ENCODE measurements around the gene DNAL1. TPM values are rescaled to one million over a fixed set of nuclear protein-coding genes. Genes with fewer than 3 reads are reported as not detected.

DNAL1 gene
- total and polyA plus RNA-seq, 2 of the 13 experiments (the other 11 are each of a cell fraction or from before 2014, with no cell fraction given): 1.4 to 13.3 TPM

DNA sequence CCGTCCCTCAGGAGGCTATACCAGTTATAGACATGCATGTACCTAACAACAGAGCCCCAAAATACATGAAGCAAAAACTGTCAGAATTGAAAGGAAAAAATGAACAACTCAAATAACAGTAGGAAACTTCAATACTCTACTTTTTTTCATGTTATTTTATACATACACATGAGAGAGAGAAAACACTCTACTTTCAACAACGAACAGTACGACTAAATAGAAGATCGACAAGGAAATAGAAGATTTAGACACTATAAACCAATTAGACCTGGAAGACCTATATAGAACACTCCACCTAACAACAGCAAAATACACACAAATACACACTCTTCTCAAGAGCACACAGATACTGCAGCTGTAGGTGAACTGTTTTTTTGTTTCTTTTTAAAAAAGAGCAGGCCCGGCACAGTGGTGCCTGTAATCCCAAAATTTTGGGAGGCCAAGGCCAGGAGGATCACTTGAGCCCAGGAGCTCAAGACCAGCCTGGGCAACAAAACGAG is 104.1 kb downstream of the DNAL1 start:
- peaks cover 88% of the 10 kb centered on the region for H4K20me1 ChIP-seq (ENCODE audit: insufficient read depth, low read length)
- H2AFZ ChIP-seq (ENCODE audit: low read length): no peak overlapping the region
- no peak for FAIRE-seq
- in situ Hi-C loops (cut with HindIII; ENCODE audit: extremely low pct_ligation_motif_present, low pct_unique_long_range_greater_than_20kb): loop anchor here (25.0 kb wide), 1 partner anchor 288 kb away; no protein-coding TSS in a partner anchor
- no peak overlapping the region for H3K27ac ChIP-seq (ENCODE audit: extremely low read length, insufficient read depth, low read length)
- peaks cover 0 to 9% of the 10 kb centered on the region in 2 experiments; a peak in 3 of 5 replicates for H3K36me3 ChIP-seq (replicated peaks in 1 of 2; ENCODE audit: control insufficient read depth in 1 of 2, insufficient read depth in 2 of 2, low read length in 2 of 2)
- CTCF ChIA-PET (ENCODE audit: low intra/inter-chr PET ratio, low total read pairs): no interaction called here
- intact Hi-C loops (cut with micrococcal nuclease; ENCODE audit: unreplicated experiment): no loop called here
- no peak overlapping the region for H3K4me2 ChIP-seq (ENCODE audit: low read depth, low read length)
- 94% methylated on average over 6 of the region's 6 CpGs for whole genome bisulfite sequencing (ENCODE audit: low lambda C conversion rate)
- no peak for DNase-seq (ENCODE audit: low spot score)
- no peak overlapping the region for H3K4me3 ChIP-seq (replicated peaks in 1 of 3; ENCODE audit: insufficient read depth in 1 of 3, low read depth in 2 of 3, low read length in 3 of 3)
- POLR2A ChIA-PET: interaction anchor here (0.9 to 1.5 kb wide), 2 partner anchors 10 to 37 kb away, joined by 3 to 4 read pairs; no protein-coding TSS in a partner anchor
- ATAC-seq: no peak
- H3K9ac ChIP-seq (ENCODE audit: insufficient read depth, low read depth, low read length): no peak overlapping the region
- no peaks in the 10 kb centered on the region for H3K9me3 ChIP-seq (ENCODE audit: low read length)
- peaks cover 99% of the 10 kb centered on the region for H3K4me1 ChIP-seq (ENCODE audit: insufficient read depth, low read length)
- no peaks in the 10 kb centered on the region for H3K27me3 ChIP-seq (ENCODE audit: control insufficient read depth in 1 of 2, insufficient read depth in 2 of 2, low read length in 2 of 2)
- H3K79me2 ChIP-seq (ENCODE audit: insufficient read depth, low read length): peaks cover 98% of the 10 kb centered on the region
- BruUV-seq (replicated peaks): no TSS peak
- TF ChIP-seq TBX3 (IDR thresholded peaks at IDR 0.05; ENCODE audit: borderline replicate concordance) (no peak), EHMT2 (IDR thresholded peaks at IDR 0.05; ENCODE audit: borderline replicate concordance, low read depth, low read length) (no peak), AGO2 (optimal IDR thresholded peaks at IDR 0.05; ENCODE audit: low read depth, low read length) (no peak), MAFG (CRISPR knock-in tag; IDR thresholded peaks at IDR 0.05) (no peak), NFKBIZ (CRISPR knock-in tag; IDR thresholded peaks at IDR 0.05) (no peak), KAT8 (CRISPR knock-in tag; IDR thresholded peaks at IDR 0.05) (no peak), DR1 (CRISPR knock-in tag; IDR thresholded peaks at IDR 0.05) (no peak), ZBED4 (CRISPR knock-in tag; IDR thresholded peaks at IDR 0.05; ENCODE audit: borderline replicate concordance) (no peak), ZFP90 (CRISPR knock-in tag; IDR thresholded peaks at IDR 0.05; ENCODE audit: borderline replicate concordance) (no peak), ZSCAN5A (CRISPR knock-in tag; IDR thresholded peaks at IDR 0.05; ENCODE audit: borderline replicate concordance) (no peak), ARID5B (CRISPR knock-in tag; IDR thresholded peaks at IDR 0.05) (no peak), RBFOX2 (IDR thresholded peaks at IDR 0.05; ENCODE audit: low read depth, low read length) (no peak), ZNF558 (CRISPR knock-in tag; IDR thresholded peaks at IDR 0.05; ENCODE audit: borderline replicate concordance) (no peak), ZNF460 (CRISPR knock-in tag; IDR thresholded peaks at IDR 0.05; ENCODE audit: borderline replicate concordance) (no peak), ZNF724P (CRISPR knock-in tag; IDR thresholded peaks at IDR 0.05; ENCODE audit: borderline replicate concordance) (no peak), SRSF1 (optimal IDR thresholded peaks at IDR 0.05; ENCODE audit: low read depth, low read length) (no peak)

Data from HepG2 (cell line).